ENCODE measurements around the gene U2AF2.
A peak's percentile ranks its signal among the peaks of the same experiment; 100 is the strongest.

The U2AF2 gene

DNA sequence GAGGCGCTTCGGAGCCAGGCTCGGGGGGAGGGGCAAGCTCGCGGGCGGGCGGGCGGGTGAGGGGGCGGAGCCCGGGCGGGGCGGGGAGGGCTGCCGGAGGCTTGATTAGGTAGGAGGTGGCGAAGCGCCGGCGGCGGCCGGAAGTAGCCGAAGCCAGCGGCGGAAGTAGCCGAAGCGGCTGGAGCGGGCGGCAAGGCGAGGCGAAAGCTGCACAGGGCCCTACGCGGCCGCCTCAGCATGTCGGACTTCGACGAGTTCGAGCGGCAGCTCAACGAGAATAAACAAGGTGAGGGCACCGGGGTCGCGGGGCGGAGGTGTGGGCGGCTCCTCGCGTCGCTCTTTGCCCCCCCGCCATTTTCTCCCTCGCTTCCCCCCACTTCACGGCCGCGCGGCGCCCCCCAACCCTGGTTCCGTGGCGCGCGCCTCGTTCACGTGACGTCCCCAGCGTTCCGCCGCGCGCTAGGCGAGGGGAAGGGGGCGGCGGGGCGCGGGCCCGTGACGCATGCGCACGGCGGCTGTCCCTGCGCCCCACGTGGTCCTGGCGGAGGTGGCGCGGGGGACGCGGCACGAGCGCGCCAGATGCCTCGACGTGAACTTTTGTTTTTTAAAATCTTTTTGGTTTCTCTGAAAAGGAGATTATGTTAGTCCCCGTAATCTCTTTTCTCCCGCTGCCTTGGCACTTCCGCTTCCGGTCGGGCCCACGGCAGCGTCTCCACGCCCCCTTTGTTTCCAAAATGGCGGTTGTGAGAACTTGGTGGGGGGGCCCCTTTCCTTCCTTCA is at the start of gene U2AF2:
Gene U2AF2, plus strand, starts transcription at position 168 of the 780 bp plus-strand sequence. Its CDS starts 70 bp downstream, at position 238.
- peak; percentile 94 for DNase-seq

DNA sequence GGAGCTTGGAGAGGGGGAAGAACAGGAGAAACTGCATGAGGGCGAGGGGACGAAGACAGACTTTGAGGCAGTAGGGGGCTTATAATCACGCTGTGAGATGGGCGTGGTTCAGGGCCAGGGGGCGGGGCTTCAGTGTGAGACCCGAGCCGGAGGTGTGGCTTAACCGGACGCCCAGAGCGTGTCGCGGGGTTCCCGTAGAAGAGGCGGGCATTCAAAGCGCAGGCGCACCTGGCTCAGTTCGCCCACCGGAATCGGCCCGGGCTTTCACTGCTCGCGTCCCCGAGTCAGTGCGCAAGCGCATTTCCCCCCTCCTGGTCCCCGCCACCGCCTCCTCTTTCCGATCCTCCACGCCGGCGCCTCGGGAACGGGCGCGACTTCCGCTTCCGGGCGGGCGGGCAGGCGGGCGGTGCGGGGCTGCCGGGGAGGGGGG is 49.6 kb upstream of the U2AF2 start:
- peak; percentile 100 for DNase-seq

DNA sequence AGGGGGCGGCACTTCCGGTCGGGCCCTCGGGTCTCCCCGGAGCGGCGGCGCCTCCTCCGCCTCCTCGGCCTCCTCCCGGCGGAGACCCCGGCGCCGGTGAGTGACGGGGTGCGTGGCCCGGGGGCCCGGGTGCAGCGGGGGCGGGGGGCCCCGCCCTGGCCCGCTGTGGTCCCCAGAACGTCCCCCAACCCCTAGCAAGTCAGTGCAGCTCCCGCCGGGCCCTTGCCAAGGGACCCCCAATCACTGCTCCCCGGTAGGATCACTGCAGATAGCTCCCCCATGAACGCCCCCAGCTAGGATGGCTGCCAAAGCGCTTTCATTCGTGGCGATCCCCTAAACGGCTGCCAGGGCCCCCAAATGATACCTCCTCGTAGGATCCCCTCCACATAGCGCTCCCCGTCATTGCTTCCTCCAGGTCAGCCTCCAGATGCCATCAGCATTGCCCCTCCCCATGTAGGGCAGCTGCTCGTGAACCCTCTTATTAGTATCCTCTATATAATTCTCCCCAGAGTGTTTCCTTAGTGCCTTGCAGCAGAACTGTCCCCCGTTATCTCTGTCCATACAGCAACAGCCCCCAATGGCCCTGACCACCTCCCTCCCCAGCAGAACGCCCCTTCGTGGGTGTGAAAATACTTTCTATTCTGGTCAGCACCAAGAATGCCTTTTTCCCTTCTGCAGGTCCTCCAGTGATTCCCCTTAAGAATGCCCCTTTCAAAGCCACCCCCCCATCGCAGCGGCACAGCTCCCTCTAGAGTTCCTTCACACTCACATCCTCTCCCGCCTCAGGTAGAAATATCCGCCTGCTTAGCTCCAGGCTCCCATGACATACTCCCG is 49.0 kb upstream of the U2AF2 start, which contains the start of gene ZNF865:
Gene ZNF865, plus strand, starts transcription at position 11 of the 834 bp plus-strand sequence. CDS start 7,972 bp downstream, outside the sequence.
- peak; percentile 98 for DNase-seq

DNA sequence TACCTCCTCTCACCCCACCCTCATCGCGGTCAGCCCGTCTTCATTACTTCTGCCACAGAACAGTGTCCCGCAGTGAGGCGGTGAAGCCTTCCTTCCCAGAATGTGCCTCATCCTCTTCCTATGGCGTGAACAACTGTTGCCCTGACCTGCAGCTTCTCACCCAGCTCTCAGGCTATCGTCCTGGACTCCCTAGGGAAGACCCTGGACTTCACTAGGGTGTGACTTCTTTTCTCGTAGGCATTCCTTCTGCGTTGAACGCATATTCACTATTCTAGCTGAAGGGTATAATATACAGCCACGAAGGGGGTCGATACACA is 48.4 kb upstream of the U2AF2 start:
- no peak for DNase-seq

DNA sequence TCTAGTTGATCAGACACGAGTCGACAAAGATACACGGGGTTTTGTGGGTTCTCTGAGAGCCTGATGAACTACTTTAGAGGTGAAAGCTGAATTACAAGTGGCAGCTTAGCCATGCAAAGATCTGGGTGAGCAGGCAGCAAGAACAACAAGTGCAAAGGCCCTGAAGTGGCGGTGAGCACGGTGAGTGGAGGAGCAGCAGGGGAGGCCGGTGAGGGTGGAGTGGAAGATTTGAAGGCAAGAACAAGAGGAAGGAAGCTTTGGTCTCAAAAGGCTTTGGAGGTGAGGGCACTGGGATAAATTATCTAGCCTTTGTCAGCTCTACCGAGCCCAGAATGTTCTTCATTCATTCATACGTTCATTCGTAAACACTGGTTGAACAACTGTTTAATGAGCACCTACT is 48.0 kb upstream of the U2AF2 start:
- DNase-seq: no peak

DNA sequence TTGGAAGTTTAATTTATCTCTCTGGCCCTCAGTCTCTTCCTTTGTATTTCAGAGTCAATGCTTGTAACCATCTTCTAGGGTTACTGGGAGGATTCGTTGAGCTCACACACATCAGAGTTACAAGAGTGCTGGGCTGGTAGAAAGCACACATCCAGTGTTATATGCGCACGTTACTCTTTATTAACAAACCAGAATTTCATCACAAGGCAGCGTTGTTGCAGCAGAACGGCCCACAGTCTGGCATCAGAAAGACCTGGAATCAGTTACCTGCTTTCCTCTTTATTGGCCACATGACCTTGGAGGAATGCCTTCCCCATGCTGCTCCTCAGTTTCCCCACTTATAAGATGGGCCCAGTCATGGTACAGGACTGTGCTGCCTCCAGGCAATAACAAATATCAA is 45.5 kb upstream of the U2AF2 start:
- no peak for DNase-seq

DNA sequence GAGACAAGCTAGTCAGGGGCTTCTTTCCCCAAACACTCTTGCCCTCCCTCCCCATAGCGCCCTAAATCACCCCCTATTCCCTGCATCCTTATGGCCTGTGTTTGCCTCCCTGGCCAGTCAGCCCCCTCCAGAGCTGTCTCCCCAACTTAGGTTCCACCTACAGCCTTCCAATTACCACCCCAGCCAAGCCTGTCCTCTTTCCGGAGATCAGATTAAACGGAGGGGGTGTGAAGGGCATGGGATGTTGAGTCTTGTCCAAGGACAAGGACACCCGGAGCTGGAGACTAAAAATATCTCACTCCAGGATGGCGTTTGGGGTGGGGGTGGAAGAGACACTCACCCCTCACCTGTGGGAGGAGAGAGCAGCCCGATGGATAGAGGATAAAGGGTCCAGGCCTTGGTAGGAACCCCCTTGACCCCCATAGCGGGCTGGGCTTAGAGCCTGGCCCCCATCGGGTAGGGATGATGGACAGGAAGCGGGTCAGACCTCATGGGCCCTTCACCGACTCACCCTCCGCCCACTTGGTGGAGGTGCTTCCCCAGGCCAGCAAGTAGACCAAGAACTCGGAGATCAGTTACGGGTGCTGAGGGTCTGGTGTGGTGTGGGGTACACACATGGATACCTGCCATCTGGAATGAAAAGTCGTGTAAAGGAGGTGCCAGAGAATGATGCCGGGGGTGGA is 43.4 kb upstream of the U2AF2 start:
- no peak for DNase-seq

DNA sequence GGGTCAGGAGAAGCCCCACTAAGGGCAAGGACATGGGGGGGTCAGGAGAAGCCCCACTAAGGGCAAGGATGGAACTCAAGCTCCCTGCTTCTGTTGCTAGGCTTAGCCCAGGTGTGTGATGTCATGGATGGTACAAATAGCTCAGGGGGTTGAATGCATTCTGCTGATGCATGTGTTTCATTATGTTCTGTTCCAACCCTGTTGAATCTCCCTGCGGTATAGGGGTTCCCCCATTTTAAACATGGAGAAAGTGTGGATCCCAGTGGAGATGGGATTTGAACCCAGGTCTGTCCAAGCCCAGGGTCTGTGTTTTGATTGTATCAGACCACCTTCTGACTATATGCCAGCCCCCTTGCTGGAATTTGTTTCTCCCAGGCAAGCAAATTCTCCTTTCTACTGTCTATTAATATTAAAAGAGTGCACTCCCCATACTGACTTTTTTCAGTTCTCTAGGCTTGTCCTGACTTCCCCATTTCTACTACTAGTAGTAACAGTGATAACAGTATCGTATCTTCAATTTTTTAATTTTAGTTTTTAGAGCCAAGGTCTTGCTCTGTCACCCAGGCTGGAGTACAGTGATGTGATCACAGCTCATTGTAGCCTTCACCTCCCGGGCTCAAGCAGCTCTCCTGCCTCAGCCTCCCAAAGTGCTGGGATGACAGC is 42.7 kb upstream of the U2AF2 start:
- no peak for DNase-seq

DNA sequence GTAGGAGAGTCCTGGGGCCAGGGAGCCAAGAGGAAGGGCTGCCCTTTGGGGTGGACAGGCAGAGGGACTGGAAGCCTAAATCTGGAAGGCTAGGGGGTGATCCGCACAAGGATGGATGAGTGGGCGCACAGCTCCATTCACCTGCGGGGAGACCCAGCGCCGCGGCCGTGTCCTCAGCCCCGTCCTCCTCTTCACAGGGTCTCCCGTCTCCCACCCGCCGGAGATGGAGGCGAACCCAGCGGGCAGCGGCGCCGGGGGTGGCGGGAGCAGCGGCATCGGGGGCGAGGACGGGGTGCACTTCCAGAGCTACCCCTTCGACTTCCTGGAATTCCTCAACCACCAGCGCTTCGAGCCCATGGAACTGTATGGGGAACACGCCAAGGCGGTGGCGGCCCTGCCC is 41.4 kb upstream of the U2AF2 start:
- no peak for DNase-seq

DNA sequence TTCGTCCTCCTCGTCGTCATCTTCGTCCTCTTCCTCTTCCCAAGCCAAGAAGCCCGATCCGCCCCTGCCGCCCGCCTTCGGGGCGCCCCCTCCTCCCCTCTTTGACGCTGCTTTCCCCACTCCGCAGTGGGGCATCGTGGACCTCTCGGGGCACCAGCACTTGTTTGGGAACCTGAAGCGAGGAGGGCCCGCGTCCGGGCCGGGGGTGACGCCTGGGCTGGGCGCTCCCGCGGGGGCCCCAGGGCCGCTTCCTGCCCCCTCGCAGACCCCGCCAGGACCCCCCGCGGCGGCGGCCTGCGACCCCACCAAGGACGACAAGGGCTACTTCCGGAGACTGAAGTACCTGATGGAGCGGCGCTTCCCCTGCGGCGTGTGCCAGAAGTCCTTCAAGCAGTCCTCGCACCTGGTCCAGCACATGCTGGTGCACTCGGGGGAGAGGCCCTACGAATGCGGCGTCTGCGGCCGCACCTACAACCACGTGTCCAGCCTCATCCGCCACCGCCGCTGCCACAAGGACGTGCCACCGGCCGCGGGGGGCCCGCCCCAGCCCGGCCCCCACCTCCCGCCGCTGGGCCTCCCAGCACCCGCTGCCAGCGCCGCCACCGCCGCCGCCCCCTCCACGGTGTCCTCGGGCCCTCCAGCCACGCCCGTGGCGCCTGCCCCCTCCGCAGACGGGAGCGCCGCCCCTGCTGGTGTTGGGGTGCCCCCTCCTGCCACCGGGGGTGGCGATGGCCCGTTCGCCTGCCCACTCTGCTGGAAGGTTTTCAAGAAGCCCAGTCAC is 40.7 kb upstream of the U2AF2 start:
- no peak for DNase-seq

DNA sequence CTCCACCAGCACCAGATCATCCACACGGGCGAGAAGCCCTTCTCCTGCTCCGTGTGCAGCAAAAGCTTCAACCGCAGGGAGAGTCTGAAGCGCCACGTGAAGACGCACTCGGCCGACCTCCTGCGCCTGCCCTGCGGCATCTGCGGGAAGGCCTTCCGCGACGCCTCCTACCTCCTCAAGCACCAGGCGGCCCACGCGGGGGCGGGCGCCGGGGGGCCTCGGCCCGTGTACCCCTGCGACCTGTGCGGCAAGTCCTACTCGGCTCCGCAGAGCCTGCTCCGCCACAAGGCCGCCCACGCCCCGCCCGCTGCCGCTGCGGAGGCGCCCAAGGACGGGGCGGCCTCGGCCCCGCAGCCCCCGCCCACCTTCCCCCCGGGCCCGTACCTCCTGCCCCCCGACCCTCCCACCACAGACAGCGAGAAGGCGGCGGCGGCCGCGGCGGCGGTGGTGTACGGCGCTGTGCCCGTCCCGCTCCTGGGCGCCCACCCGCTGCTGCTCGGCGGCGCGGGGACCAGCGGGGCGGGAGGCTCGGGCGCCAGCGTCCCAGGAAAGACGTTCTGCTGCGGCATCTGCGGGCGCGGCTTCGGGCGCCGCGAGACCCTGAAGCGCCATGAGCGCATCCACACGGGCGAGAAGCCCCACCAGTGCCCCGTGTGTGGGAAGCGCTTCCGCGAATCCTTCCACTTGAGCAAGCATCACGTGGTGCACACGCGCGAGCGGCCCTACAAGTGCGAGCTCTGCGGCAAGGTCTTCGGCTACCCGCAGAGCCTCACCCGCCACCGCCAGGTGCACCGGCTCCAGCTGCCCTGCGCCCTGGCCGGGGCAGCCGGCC is 39.9 kb upstream of the U2AF2 start:
- DNase-seq: no peak

DNA sequence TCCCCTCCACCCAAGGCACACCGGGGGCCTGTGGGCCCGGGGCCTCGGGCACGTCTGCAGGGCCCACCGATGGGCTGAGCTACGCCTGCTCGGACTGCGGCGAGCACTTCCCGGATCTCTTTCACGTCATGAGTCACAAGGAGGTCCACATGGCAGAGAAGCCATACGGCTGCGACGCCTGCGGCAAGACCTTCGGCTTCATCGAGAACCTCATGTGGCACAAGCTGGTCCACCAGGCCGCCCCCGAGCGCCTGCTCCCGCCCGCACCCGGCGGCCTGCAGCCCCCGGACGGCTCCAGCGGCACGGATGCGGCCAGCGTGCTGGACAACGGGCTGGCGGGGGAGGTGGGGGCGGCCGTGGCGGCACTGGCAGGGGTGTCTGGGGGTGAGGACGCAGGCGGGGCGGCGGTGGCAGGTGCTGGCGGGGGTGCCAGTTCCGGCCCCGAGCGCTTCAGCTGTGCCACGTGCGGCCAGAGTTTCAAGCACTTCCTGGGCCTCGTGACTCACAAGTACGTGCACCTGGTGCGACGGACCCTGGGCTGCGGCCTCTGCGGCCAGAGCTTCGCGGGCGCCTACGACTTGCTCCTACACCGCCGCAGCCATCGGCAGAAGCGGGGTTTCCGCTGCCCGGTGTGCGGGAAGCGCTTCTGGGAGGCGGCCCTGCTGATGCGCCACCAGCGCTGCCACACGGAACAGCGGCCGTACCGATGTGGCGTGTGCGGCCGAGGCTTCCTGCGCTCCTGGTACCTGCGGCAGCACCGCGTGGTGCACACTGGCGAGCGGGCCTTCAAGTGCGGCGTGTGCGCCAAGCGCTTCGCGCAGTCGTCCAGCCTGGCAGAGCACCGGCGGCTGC is 39.1 kb upstream of the U2AF2 start:
- no peak for DNase-seq

DNA sequence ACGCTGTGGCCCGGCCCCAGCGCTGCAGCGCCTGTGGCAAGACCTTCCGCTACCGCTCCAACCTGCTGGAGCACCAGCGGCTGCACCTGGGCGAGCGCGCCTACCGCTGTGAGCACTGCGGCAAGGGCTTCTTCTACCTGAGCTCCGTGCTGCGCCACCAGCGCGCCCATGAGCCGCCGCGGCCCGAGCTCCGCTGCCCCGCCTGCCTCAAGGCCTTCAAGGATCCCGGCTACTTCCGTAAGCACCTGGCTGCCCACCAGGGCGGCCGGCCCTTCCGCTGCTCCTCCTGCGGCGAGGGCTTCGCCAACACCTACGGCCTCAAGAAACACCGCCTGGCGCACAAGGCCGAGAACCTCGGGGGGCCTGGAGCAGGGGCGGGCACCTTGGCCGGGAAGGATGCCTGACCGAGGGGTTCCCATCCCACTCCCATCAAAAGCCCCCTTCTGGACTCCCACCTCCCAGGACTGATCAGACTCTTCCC is 38.4 kb upstream of the U2AF2 start:
- DNase-seq: no peak

DNA sequence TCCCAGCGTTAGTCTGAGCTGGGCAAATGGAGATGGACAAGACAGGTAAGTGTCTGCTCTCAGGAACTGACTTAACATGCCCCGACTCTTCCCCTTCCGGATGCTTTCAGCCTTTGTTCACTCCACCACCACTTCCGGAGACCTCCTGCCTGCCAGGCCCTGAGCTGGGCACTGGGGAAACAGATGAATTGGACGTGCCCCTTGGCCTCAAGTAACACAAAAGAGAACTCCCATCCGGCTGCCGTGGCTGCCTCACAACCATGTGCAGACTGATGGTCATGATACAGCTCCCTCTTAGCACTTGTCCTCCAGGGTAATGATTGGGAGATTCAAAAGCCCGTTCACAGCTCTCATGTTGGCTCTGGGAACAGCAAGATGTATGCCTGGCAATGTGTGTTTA is 37.4 kb upstream of the U2AF2 start:
- no peak for DNase-seq

DNA sequence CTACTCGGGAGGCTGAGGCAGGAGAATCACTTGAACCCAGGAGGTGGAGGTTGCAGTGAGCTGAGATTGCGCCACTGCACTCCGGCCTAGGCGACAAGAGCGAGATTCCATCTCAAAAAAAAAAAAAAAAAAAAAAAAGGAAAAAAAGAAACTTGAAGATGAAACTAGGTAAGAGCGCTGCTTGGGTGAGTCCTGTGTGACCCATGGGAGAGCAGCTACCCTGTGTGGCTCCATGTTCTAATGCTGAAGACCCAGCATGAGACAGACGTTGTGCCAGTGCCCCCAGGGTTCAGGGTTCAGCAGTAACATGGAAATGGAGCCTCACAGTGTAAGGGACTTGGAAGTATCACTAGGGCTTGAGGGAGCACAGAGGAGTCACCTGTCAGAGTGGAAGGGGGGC is 36.4 kb upstream of the U2AF2 start:
- no peak for DNase-seq

DNA sequence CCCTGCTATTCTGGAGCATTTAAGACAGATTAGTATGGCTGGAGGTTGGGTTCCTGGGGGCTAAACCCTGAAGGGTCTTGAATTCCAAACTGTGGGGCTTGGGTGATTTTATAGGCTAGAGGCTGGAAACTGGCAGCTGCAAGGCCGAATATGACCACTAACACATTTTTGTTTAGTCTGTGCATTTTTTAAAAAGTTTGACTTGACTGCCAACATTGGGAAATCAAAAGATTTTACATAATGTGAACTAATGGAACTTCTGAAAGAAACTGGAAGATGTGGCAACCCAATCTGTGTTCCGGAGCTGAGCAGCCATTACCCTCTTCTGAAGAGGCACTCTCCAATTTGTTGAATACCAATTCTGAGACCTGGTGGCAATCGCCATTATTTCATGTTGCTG is 35.5 kb upstream of the U2AF2 start:
- DNase-seq: no peak

DNA sequence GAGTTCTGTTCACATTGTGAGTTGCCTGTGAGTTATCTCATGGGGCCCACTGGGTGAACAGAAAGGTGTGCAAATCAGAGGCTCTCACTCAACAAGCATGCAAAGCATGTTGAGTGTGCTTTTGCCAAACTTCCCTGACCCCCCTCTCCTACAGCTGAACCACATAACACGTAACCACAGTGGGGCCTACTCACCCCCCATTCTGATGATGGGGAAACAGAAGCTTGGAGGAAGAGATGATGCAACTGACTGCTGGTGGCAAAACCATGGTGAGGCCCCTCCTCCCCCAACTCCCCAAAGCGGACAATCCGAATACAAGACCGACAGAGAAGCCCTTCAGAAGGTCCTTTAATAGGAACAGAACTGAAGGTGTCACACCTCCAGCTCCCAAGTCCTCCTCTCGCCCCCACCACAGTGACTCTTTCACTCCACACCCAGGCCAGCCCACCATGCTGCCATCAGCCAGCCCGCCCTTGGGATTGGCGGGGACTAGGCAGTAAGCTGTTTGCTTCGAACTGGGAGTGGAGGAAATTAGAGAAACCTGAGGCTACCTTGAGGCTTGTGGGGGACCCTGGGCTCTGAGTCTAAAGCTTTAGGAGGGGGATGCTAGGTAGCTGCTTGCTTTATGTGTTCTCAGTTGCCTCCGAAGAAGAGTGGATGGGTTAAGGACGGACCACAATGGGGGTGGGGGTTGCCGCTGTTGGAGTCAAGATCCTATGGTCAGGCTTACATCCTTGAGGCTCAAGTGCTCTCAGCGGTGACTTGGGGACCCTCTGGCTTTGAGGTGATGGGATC is 34.2 kb upstream of the U2AF2 start:
- no peak for DNase-seq

DNA sequence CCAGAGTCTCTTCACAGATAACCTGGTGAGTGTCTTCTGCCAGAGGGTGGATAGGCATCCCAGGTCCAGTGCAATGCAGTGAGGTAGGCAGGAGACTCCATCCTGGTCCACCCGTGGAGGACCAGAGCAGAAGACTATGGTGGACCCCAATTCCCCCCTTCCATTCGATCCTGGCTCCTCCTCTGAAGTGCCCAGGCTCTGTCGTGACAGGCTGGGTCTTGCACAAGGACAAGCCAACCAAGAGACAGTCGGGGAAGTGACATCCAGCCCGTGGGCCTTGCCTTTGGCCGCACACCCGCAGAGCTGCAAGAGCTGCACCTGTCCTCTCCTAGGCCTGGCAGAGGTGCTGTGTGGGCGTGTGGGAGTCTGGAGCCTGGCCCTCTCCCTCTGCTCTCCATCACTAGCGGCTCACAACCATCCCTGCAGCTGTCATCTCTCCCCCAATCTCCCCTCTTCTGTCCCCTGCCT is 33.6 kb upstream of the U2AF2 start:
- no peak for DNase-seq

DNA sequence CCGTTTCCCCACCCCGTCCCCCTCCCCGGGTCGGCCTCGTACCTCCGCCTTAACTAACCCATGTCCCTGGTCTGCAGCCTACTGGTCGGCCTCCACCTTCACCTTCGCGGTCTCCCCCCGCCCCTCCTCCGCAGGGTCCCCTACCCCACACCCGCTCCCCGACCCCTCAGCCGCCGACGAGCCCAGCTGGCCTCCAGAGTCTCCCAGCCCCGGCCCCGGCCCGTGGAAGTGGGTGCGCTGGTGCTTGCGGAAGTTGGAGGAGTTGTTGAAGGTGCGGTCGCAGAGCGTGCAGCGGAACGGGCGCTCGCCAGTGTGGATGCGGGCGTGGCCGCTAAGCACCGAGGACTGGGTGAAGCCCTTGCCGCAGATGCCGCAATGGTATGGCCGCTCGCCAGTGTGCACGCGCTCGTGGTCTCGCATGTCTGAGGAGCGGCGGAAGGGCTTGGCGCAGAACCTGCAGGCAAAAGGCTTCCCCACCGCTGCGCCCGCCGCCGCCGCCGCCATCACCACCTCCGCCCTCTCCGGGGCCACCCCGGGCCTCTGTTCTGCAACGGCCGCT is 33.1 kb upstream of the U2AF2 start:
- DNase-seq: no peak

Data from NCI-H2227 treated with DMSO at 0.1 percent for 48 hours (cell line).